ENCODE measurements around the gene AVPR2.

The AVPR2 gene

DNA sequence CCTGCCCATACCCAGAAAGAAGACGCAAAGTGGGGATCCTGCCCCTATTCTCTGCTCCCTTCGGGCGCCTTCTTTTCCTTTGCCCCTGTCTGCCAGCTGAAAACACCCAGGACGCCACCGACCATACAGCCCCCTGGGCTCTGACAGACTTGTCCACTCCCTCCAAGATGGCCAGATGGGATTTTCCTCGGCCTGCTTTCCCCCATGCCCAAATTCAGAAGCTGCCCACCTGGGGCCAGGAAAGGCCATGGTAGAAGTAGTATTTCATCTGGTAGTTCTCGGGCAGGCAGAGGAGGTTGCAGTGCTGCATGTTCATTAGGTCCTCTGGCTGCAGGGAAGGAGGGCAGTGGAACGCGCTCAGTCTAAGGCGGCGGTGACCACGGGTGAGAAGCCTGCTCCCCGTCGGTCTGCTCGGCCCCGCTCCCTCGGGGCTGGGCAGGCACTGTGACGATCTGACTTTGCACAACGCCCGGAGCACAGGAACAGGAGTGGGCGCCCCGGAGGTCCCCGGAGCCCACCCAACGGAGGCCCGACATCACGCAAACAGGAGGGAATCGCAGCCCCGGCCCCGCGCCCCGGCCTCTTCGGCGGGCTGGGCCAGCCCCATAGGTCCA is 29.8 kb downstream of the AVPR2 start:
- peak overlapping the region; percentile 64 for H3K4me3 ChIP-seq (ENCODE audit: low read depth, low read length)
- in situ Hi-C loops (cut with HindIII; ENCODE audit: low sequenced_read_pairs): no loop called here
- no peak for DNase-seq (ENCODE audit: low read depth)
- TF ChIP-seq, protein P1, sequence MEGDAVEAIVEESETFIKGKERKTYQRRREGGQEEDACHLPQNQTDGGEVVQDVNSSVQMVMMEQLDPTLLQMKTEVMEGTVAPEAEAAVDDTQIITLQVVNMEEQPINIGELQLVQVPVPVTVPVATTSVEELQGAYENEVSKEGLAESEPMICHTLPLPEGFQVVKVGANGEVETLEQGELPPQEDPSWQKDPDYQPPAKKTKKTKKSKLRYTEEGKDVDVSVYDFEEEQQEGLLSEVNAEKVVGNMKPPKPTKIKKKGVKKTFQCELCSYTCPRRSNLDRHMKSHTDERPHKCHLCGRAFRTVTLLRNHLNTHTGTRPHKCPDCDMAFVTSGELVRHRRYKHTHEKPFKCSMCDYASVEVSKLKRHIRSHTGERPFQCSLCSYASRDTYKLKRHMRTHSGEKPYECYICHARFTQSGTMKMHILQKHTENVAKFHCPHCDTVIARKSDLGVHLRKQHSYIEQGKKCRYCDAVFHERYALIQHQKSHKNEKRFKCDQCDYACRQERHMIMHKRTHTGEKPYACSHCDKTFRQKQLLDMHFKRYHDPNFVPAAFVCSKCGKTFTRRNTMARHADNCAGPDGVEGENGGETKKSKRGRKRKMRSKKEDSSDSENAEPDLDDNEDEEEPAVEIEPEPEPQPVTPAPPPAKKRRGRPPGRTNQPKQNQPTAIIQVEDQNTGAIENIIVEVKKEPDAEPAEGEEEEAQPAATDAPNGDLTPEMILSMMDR (IDR thresholded peaks at IDR 0.05; ENCODE audit: low read depth, low read length, missing control alignments): no peak

DNA sequence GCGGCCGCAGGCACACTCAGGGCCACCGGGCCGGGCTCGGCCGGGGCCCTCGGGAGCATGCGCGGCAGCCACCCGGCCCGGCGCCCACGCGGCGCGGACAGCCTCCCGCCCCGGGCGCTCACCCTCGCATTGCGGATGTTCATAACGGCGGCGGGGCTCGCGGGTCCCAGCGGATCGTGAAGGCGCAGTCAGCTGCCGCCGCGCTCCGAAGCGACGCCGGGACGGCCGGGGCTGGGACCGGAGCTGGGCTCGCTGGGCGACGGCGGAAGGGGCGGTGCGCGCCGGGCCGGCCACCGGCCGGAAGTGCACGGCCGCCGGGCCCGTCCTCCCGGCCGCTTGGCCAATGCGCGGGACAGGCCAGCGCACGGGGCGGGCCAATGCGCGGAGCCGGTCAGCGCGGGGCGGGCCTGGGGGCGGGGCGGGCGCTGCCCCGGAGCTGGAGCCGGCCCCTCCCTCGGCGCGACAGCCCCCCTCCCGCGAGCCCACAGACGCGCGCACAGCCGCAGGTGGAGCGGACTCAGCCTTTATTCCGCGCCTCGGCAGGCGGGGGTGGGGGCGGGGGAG is 30.4 kb downstream of the AVPR2 start, which contains the start of gene NAA10:
TSS of gene NAA10 (minus strand) at position 276 of the 564 bp plus-strand sequence. CDS start at position 143, 133 bp downstream.
- peak within 1 kb of the TSS; percentile 64 for H3K4me3 ChIP-seq (ENCODE audit: low read depth, low read length)
- in situ Hi-C loops (cut with HindIII; ENCODE audit: low sequenced_read_pairs): no loop called here
- TF ChIP-seq, protein P1 (IDR thresholded peaks at IDR 0.05; ENCODE audit: low read depth, low read length, missing control alignments): no peak
- peak; percentile 27 for DNase-seq (ENCODE audit: low read depth)

DNA sequence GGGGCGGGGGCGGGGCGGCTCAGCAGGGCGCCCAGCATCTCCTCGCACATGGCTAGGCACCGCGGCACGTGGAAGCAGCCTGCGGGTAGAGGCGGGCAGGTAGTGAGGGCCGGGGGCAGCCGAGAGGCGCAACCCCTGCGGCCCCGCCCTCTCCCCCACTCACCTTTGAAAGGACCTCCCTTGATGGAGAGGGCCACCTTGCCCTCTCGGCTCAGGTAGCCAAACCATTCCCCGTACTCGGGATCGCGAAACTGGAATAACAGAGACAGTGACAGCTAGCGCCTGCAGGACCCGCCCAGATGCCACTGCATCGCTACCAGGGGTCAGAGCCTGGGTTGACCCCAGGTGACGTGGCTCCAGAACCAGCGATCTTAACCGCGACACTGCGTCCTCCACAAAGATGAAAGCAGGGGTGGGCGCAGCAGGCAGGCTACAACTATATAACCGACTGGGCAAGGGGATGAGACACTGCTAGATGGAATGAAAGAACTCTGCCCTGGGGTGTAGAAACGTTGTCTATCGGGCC is 30.9 kb downstream of the AVPR2 start:
- peak overlapping the region; percentile 29 for H3K4me3 ChIP-seq (ENCODE audit: low read depth, low read length)
- DNase-seq (ENCODE audit: low read depth): no peak
- TF ChIP-seq, protein P1 (IDR thresholded peaks at IDR 0.05; ENCODE audit: low read depth, low read length, missing control alignments): no peak
- in situ Hi-C loops (cut with HindIII; ENCODE audit: low sequenced_read_pairs): no loop called here

DNA sequence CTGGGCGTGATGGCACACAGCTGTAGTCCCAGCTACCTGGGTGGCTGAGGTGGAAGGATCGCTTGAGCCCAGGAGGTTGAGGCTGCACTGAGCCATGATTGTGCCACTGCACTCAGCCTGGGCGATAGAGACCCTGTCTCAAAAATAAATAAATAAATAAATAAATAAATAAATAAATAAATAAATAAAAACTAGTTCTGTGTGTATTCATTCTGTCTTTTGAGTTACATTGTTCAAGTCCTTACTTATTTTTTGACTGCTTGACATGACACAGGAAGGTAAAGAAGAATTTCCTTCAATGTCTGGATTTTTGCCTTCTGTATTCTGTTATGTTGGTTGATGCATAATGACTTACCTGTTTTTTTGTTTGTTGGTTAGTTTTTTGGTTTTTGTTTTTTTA is 32.6 kb downstream of the AVPR2 start:
- TF ChIP-seq, protein P1 (IDR thresholded peaks at IDR 0.05; ENCODE audit: low read depth, low read length, missing control alignments): no peak
- in situ Hi-C loops (cut with HindIII; ENCODE audit: low sequenced_read_pairs): no loop called here

DNA sequence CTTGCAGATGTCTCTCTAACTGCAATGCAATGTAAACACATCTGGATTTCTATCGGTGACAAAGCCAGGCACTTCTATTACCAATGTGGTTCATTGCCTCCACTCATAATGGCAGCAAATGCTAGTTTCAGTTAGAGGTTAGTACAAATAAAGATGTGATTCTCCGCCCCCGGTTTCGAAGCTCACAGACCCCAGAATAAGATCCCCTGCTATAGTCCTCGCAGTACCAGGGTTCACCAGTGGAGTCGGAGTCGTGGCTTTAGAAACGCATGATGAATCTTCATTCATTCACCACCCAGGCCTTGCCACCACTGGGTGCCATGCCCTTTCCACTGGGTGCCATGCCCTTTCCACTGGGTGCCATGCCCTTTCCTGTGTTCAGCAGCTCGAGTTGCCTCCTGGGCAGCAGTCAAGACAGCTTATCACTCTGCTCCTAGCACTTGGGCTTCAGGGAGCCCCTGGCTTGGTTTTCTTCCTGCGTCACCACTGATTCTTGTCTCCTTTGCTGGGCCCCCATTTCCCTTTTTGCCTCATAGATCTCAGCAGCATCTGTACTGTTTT is 33.8 kb downstream of the AVPR2 start:
- no peak for DNase-seq (ENCODE audit: low read depth)
- TF ChIP-seq, protein P1 (IDR thresholded peaks at IDR 0.05; ENCODE audit: low read depth, low read length, missing control alignments): no peak
- in situ Hi-C loops (cut with HindIII; ENCODE audit: low sequenced_read_pairs): no loop called here
- H3K4me3 ChIP-seq (ENCODE audit: low read depth, low read length): no peak overlapping the region

More for the DNA sequence above, 32.6 kb downstream of the AVPR2 start:
- no peak overlapping the region for H3K4me3 ChIP-seq (ENCODE audit: low read depth, low read length)
- DNase-seq (ENCODE audit: low read depth): no peak

DNA sequence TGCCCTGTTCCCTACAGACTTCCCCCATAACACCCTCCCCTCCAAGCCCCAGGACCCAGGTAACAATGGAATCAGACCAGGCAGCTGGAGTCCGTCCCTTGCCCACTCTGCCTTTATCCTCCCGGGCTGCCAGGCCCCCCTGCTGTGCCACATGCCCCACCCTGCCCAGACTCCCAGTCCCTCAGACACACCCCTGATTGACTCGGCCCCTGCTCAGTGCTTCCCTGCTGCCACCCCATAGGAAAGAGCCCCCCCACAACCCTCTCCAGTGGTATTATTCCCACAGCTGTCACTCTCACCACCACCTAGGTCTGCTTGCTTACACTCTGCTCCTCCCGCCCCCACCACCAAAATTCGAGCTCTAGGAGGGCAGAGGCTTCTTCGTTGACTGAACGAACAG is 35.1 kb downstream of the AVPR2 start:
- no peak overlapping the region for H3K4me3 ChIP-seq (ENCODE audit: low read depth, low read length)
- no peak for DNase-seq (ENCODE audit: low read depth)
- in situ Hi-C loops (cut with HindIII; ENCODE audit: low sequenced_read_pairs): no loop called here
- TF ChIP-seq, protein P1 (IDR thresholded peaks at IDR 0.05; ENCODE audit: low read depth, low read length, missing control alignments): no peak
